Neural progenitor cell (in vitro differentiated cells): ENCODE measurements around the gene SMCHD1. TPM values are rescaled to one million over a fixed set of nuclear protein-coding genes. Genes with fewer than 3 reads are reported as not detected.

Experiments used
- DNase-seq: peaks from one replicate; pipeline ENCODE4 v3.0.0-alpha.2; 2016; ENCODE audit warnings: low spot score
- H2AFZ ChIP-seq: fragments of 200-600 bp; sonication (generic); replicated peaks from 2 replicates; pipeline ENCODE4 v1.6.1; 2016; ENCODE audit warnings: antibody characterized with exemption
- H3F3A ChIP-seq: fragments of 200-600 bp; sonication (generic); 2 replicates; pipeline ENCODE4 v1.6.1; 2016; ENCODE audit warnings: antibody characterized with exemption, low read depth
- H3K27ac ChIP-seq: fragments of 200-600 bp; sonication (generic); 2 replicates; pipeline ENCODE4 v1.5.1; 2016; ENCODE audit warnings: mild to moderate bottlenecking
- H3K27me3 ChIP-seq: fragments of 200-600 bp; sonication (generic); 2 replicates; pipeline ENCODE4 v1.6.1; 2016; ENCODE audit warnings: mild to moderate bottlenecking, moderate library complexity
- H3K36me3 ChIP-seq: fragments of 200-600 bp; sonication (generic); 2 replicates; pipeline ENCODE4 v1.5.1; 2016
- H3K4me1 ChIP-seq: fragments of 200-600 bp; sonication (generic); 2 replicates; pipeline ENCODE4 v1.6.1; 2016; ENCODE audit warnings: mixed run types
- H3K4me2 ChIP-seq: fragments of 200-600 bp; sonication (generic); 2 replicates; pipeline ENCODE4 v1.6.1; 2016
- H3K4me3 ChIP-seq: fragments of 200-600 bp; sonication (generic); 2 replicates; pipeline ENCODE4 v1.5.1; 2016
- H3K79me2 ChIP-seq: fragments of 200-600 bp; sonication (generic); 2 replicates; pipeline ENCODE4 v1.6.1; 2016; ENCODE audit warnings: low read depth
- H3K9ac ChIP-seq: fragments of 200-600 bp; sonication (generic); 2 replicates; pipeline ENCODE4 v1.6.1; 2016
- H3K9me3 ChIP-seq: fragments of 200-600 bp; sonication (generic); 2 replicates; pipeline ENCODE4 v1.5.1; 2016; ENCODE audit warnings: low read depth
- H4K20me1 ChIP-seq: fragments of 200-600 bp; sonication (generic); 2 replicates; pipeline ENCODE4 v1.6.1; 2016; ENCODE audit warnings: low read depth
- H3K27ac Mint-ChIP-seq: 3 replicates; pipeline ENCODE4 v1.8.0; 2021; ENCODE audit warnings: mixed read lengths
- H3K27me3 Mint-ChIP-seq: 2 replicates; pipeline ENCODE4 v1.8.0; 2022; ENCODE audit warnings: low read depth, mild to moderate bottlenecking, inconsistent platforms, moderate library complexity, mixed read lengths; ENCODE audit not compliant: insufficient read depth
- H3K36me3 Mint-ChIP-seq: 3 replicates; pipeline ENCODE4 v1.8.0; 2021; ENCODE audit warnings: mixed read lengths
- H3K4me1 Mint-ChIP-seq: 3 replicates; pipeline ENCODE4 v1.8.0; 2021; ENCODE audit warnings: mixed read lengths
- H3K4me3 Mint-ChIP-seq: 3 replicates; pipeline ENCODE4 v1.8.0; 2021; ENCODE audit warnings: mild to moderate bottlenecking, moderate library complexity, mixed read lengths
- H3K9me3 Mint-ChIP-seq: 3 replicates; pipeline ENCODE4 v1.8.0; 2020; ENCODE audit warnings: mixed read lengths
- EZH2 ChIP-seq: fragments of 200-600 bp; sonication (generic); IDR thresholded peaks from 2 replicates; pipeline ENCODE4 v1.6.1; 2017; ENCODE audit warnings: antibody characterized with exemption, mild to moderate bottlenecking, moderate library complexity
- EZH2phosphoT487 ChIP-seq: fragments of 200-600 bp; sonication (generic); IDR thresholded peaks from 2 replicates; pipeline ENCODE4 v1.6.1; 2017; ENCODE audit warnings: antibody characterized with exemption
- total RNA-seq: library from RNA; depleted of rRNA; stranded (reverse); fragments of >200 nt; gene quantifications from 2 replicates; pipeline ENCODE4 v1.2.3, GENCODE V29; 2015; ENCODE audit warnings: low replicate concordance
- TF ChIP-seq, protein P1 (sequence below): fragments of 200-600 bp; sonication (generic); IDR thresholded peaks from 2 replicates; pipeline ENCODE4 v1.5.1; 2017; ENCODE audit warnings: antibody characterized with exemption, mild to moderate bottlenecking

Gene SMCHD1
- total RNA-seq, 1 donor from 2014 or later: 127 TPM

DNA sequence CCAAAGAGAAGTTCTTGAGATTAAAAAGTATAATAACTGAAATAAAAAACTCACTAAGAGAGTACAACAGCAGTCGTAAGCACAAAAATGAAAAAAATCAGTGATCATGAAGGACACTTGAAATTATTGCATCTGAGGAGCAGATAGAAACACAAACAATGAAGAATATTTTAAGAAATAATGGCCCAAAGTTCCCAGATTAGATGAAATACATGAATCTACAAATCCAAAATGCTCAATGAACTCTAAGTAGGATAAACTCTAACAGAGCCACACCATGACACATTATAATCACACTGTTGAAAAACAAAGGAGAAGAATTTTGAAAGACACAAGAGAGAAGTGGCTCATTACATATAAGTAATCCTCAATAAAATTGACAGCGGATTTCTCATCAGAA lies 159.4 kb downstream of the SMCHD1 start:
- no peaks in the 10 kb centered on the region for H3K9me3 ChIP-seq
- H3K4me3 ChIP-seq: no peak overlapping the region
- TF ChIP-seq EZH2phosphoT487: no peak
- TF ChIP-seq, protein P1, sequence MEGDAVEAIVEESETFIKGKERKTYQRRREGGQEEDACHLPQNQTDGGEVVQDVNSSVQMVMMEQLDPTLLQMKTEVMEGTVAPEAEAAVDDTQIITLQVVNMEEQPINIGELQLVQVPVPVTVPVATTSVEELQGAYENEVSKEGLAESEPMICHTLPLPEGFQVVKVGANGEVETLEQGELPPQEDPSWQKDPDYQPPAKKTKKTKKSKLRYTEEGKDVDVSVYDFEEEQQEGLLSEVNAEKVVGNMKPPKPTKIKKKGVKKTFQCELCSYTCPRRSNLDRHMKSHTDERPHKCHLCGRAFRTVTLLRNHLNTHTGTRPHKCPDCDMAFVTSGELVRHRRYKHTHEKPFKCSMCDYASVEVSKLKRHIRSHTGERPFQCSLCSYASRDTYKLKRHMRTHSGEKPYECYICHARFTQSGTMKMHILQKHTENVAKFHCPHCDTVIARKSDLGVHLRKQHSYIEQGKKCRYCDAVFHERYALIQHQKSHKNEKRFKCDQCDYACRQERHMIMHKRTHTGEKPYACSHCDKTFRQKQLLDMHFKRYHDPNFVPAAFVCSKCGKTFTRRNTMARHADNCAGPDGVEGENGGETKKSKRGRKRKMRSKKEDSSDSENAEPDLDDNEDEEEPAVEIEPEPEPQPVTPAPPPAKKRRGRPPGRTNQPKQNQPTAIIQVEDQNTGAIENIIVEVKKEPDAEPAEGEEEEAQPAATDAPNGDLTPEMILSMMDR: no peak
- TF ChIP-seq EZH2: no peak
- Mint-ChIP-seq H3K27me3 (no peaks in the 10 kb centered on the region), H3K36me3 (peaks cover 2% of the 10 kb centered on the region), H3K27ac (no peak overlapping the region), H3K4me3 (no peak overlapping the region), H3K9me3 (peaks cover 37% of the 10 kb centered on the region), H3K4me1 (no peaks in the 10 kb centered on the region)
- no peak for DNase-seq
- H4K20me1 ChIP-seq: no peaks in the 10 kb centered on the region
- no peaks in the 10 kb centered on the region for H3K4me1 ChIP-seq
- H3K27me3 ChIP-seq: no peaks in the 10 kb centered on the region
- H3K4me2 ChIP-seq: no peak overlapping the region
- H3K9ac ChIP-seq: no peak overlapping the region
- no peak overlapping the region for H3K27ac ChIP-seq
- H3K79me2 ChIP-seq: no peaks in the 10 kb centered on the region
- peaks cover 7% of the 10 kb centered on the region for H3K36me3 ChIP-seq
- no peaks in the 10 kb centered on the region for H3F3A ChIP-seq
- H2AFZ ChIP-seq: no peak overlapping the region

DNA sequence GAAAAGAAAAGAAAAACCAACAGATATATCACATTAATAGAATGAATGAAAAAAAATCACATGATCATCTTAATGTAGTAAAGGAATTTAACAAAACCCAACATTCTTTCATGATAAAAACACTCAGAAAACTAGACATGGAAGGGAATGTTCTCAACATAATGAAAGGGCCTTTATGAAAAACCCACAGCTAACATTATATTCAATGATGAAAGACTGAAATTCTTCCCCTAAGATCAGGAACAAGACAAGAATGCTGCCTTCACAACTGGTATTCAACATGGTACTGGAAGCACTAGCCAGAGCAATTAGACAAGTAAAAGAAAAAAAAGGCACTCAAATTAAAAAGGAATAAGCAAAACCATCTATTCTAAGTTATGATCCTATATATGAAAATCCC lies 162.8 kb downstream of the SMCHD1 start:
- Histone ChIP-seq H3F3A (no peaks in the 10 kb centered on the region), H3K36me3 (peaks cover 7% of the 10 kb centered on the region), H3K4me2 (no peak overlapping the region), H3K27ac (no peak overlapping the region), H3K9me3 (no peaks in the 10 kb centered on the region), H3K27me3 (no peaks in the 10 kb centered on the region), H3K4me3 (no peak overlapping the region), H3K4me1 (no peaks in the 10 kb centered on the region), H3K9ac (no peak overlapping the region), H3K79me2 (no peaks in the 10 kb centered on the region), H2AFZ (no peak overlapping the region), H4K20me1 (no peaks in the 10 kb centered on the region)
- no peak for DNase-seq
- H3K27ac Mint-ChIP-seq: no peak overlapping the region
- H3K4me3 Mint-ChIP-seq: no peak overlapping the region
- peaks cover 2% of the 10 kb centered on the region for H3K27me3 Mint-ChIP-seq
- H3K4me1 Mint-ChIP-seq: no peaks in the 10 kb centered on the region
- peaks cover 2% of the 10 kb centered on the region for H3K36me3 Mint-ChIP-seq
- H3K9me3 Mint-ChIP-seq: peaks cover 28% of the 10 kb centered on the region
- TF ChIP-seq, protein P1: no peak
- TF ChIP-seq EZH2phosphoT487: no peak
- no peak for TF ChIP-seq EZH2

DNA sequence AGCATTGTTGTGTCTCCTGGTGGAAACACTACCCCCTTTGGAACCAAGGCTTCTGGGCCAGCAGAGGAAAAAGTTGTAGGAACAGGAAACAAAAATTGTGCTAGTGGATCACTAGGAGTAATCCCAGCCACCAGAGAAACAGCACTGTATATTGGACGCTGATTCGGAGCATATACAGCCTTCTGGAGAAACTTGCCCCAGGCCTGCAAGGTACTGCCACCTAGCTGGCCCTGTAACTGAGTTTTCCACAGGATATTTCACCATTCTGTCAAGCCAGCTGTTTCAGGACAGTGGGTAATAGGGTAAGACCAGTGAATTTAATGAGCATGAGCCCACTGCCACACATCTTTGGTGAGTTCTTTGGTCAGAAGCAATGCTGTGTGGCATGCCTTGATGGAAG lies 166.2 kb downstream of the SMCHD1 start:
- H3K36me3 Mint-ChIP-seq: no peaks in the 10 kb centered on the region
- Histone ChIP-seq H4K20me1 (no peaks in the 10 kb centered on the region), H3K36me3 (no peaks in the 10 kb centered on the region), H3K9ac (no peak overlapping the region), H3K9me3 (no peaks in the 10 kb centered on the region), H3K27ac (no peak overlapping the region), H3K27me3 (no peaks in the 10 kb centered on the region), H3K4me1 (no peaks in the 10 kb centered on the region), H3K4me2 (no peak overlapping the region), H2AFZ (peak overlapping the region; percentile 37), H3K4me3 (no peak overlapping the region), H3F3A (no peaks in the 10 kb centered on the region), H3K79me2 (no peaks in the 10 kb centered on the region)
- TF ChIP-seq, protein P1: no peak
- TF ChIP-seq EZH2 (no peak), EZH2phosphoT487 (no peak)
- peaks cover 4% of the 10 kb centered on the region for H3K4me1 Mint-ChIP-seq
- no peak overlapping the region for H3K27ac Mint-ChIP-seq
- DNase-seq: no peak
- H3K4me3 Mint-ChIP-seq: no peak overlapping the region
- peaks cover 5% of the 10 kb centered on the region for H3K27me3 Mint-ChIP-seq
- peaks cover 6% of the 10 kb centered on the region for H3K9me3 Mint-ChIP-seq
